Fibroblast of lung (primary cell): ENCODE results near the gene CTDNEP1. TPM values are rescaled to one million over a fixed set of nuclear protein-coding genes. Genes with fewer than 3 reads are reported as not detected.

Source experiments
- DNase-seq, 2 donors: peaks; one replicate each; pipeline versions ENCODE4 v3.0.0 to v3.0.0-alpha.2; 2010; ENCODE audit warnings: low read depth in 2 of 2
- H2AFZ ChIP-seq: 2 replicates; pipeline ENCODE4 v1.5.1; 2012; ENCODE audit warnings: low read length, control low read depth, inconsistent platforms
- H3K27ac ChIP-seq: 2 replicates; pipeline ENCODE4 v1.5.1; 2011; ENCODE audit warnings: low read length, control low read depth; ENCODE audit not compliant: insufficient read depth
- H3K27me3 ChIP-seq: 2 replicates; pipeline ENCODE4 v1.5.1; 2011; ENCODE audit warnings: mild to moderate bottlenecking, low read length; ENCODE audit not compliant: control insufficient read depth, insufficient read depth
- H3K36me3 ChIP-seq: 2 replicates; pipeline ENCODE4 v1.5.1; 2011; ENCODE audit warnings: low read length; ENCODE audit not compliant: control insufficient read depth, insufficient read depth
- H3K4me1 ChIP-seq: 2 replicates; pipeline ENCODE4 v1.5.1; 2011; ENCODE audit warnings: low read length; ENCODE audit not compliant: control insufficient read depth, insufficient read depth; ENCODE audit errors: extremely low read depth
- H3K4me2 ChIP-seq: 2 replicates; pipeline ENCODE4 v1.5.1; 2011; ENCODE audit warnings: low read length, control low read depth; ENCODE audit not compliant: insufficient read depth; ENCODE audit errors: extremely low read depth
- H3K4me3 ChIP-seq, 4 experiments: fragments of 200-600 bp in 1 of 4; sonication (generic) in 1 of 4; replicated peaks in 1 of 4; 2 replicates each; pipeline ENCODE4 v1.5.1; 2011 to 2016; ENCODE audit warnings: low read length in 4 of 4, low read depth in 3 of 4, mild to moderate bottlenecking in 3 of 4, control low read depth in 2 of 4, inconsistent platforms in 1 of 4, mixed read lengths in 1 of 4; ENCODE audit not compliant: insufficient read depth in 1 of 4; ENCODE audit errors: control extremely low read depth in 1 of 4
- H3K79me2 ChIP-seq: 2 replicates; pipeline ENCODE4 v1.5.1; 2012; ENCODE audit warnings: mild to moderate bottlenecking, low read length, inconsistent platforms; ENCODE audit not compliant: control insufficient read depth, insufficient read depth
- H3K9ac ChIP-seq: 2 replicates; pipeline ENCODE4 v1.5.1; 2011; ENCODE audit warnings: mild to moderate bottlenecking, low read length, control low read depth; ENCODE audit not compliant: insufficient read depth
- H3K9me3 ChIP-seq: 2 replicates; pipeline ENCODE4 v1.5.1; 2012; ENCODE audit warnings: low read depth, low read length; ENCODE audit not compliant: control insufficient read depth, insufficient read depth
- H4K20me1 ChIP-seq: 2 replicates; pipeline ENCODE4 v1.5.1; 2011; ENCODE audit warnings: low read length; ENCODE audit not compliant: control insufficient read depth, insufficient read depth; ENCODE audit errors: extremely low read depth
- CTCF ChIP-seq, 2 donors: IDR thresholded peaks in 1 of 2; conservative IDR thresholded peaks in 1 of 2; 1 replicate in 1 of 2; 2 replicates in 1 of 2; pipeline ENCODE4 v1.5.1; 2011 to 2012; ENCODE audit warnings: low read length in 2 of 2, control low read depth in 1 of 2, inconsistent platforms in 1 of 2, low read depth in 1 of 2, mild to moderate bottlenecking in 1 of 2
- EZH2 ChIP-seq: IDR thresholded peaks from 2 replicates; pipeline ENCODE4 v1.5.1; 2012; ENCODE audit warnings: low read length, control low read depth, mild to moderate bottlenecking; ENCODE audit errors: missing control alignments
- polyA plus RNA-seq, 2 donors: library from polyadenylated mRNA; depleted of rRNA in 1 of 2; stranded (reverse) in 1 of 2; unstranded in 1 of 2; fragments of >200 nt; gene quantifications; 2 replicates each; pipeline ENCODE4 v1.2.1, GENCODE V29; 2011 to 2012; ENCODE audit warnings: missing spikeins in 1 of 2
- total RNA-seq: library from RNA; depleted of rRNA; stranded (reverse); fragments of >200 nt; gene quantifications from 2 replicates; pipeline ENCODE4 v1.2.1, GENCODE V29; 2014

CTDNEP1 gene
- total and polyA plus RNA-seq, 2 donors (not counting 1 experiment from before 2014, with no cell fraction given) = 40.5 to 134 TPM

GRCh38 chr17:7237761-7238419 lies 13.6 kb downstream of the CTDNEP1 start:
- peaks cover 74% of the 10 kb centered on the region for H3K79me2 ChIP-seq
- no peak overlapping the region for H2AFZ ChIP-seq
- peak overlapping the region; percentile 71 for H3K9ac ChIP-seq
- peak overlapping the region; percentile 63 for H3K27ac ChIP-seq
- peaks cover 23% of the 10 kb centered on the region for H3K4me1 ChIP-seq
- H4K20me1 ChIP-seq = no peaks in the 10 kb centered on the region
- H3K4me3 ChIP-seq = peak overlapping the region; percentile 33 to 92 (median 90)
- peak; percentile 50 to 69 for DNase-seq
- peak overlapping the region; percentile 71 for H3K4me2 ChIP-seq
- TF ChIP-seq EZH2 (no peak), CTCF (conservative IDR thresholded peaks at IDR 0.05 in 1 of 2, IDR thresholded peaks at IDR 0.05 in 1 of 2; ENCODE audit: low read depth in 1 of 2, low read length in 2 of 2) (no peak)
- H3K27me3 ChIP-seq = no peaks in the 10 kb centered on the region
- no peaks in the 10 kb centered on the region for H3K9me3 ChIP-seq
- H3K36me3 ChIP-seq = peaks cover 24% of the 10 kb centered on the region

- Histone ChIP-seq H3K4me3 (peak overlapping the region; percentile 33 to 90 (median 55)), H3K79me2 (peaks cover 78% of the 10 kb centered on the region), H3K9ac (no peak overlapping the region), H4K20me1 (no peaks in the 10 kb centered on the region), H3K27me3 (no peaks in the 10 kb centered on the region), H3K27ac (peak overlapping the region; percentile 30), H3K9me3 (no peaks in the 10 kb centered on the region), H3K4me2 (peak overlapping the region; percentile 71), H2AFZ (no peak overlapping the region), H3K36me3 (peaks cover 24% of the 10 kb centered on the region), H3K4me1 (peaks cover 23% of the 10 kb centered on the region)
- TF ChIP-seq CTCF (conservative IDR thresholded peaks at IDR 0.05 in 1 of 2, IDR thresholded peaks at IDR 0.05 in 1 of 2; ENCODE audit: low read depth in 1 of 2, low read length in 2 of 2) (no peak), EZH2 (no peak)
- DNase-seq = no peak
Measured at GRCh38 chr17:7237266-7237760, 14.2 kb downstream of the CTDNEP1 start.

GRCh38 chr17:7236808-7237207 lies 14.7 kb downstream of the CTDNEP1 start:
- TF ChIP-seq EZH2 = no peak
- no peak for TF ChIP-seq CTCF (conservative IDR thresholded peaks at IDR 0.05 in 1 of 2, IDR thresholded peaks at IDR 0.05 in 1 of 2; ENCODE audit: low read depth in 1 of 2, low read length in 2 of 2)
- H3K9ac ChIP-seq = no peak overlapping the region
- peak overlapping the region in 2 of 4 experiments; percentile 64 to 90 for H3K4me3 ChIP-seq
- H3K36me3 ChIP-seq = peaks cover 24% of the 10 kb centered on the region
- peaks cover 27% of the 10 kb centered on the region for H3K4me1 ChIP-seq
- H2AFZ ChIP-seq = no peak overlapping the region
- DNase-seq = no peak
- H3K4me2 ChIP-seq = peak overlapping the region; percentile 71
- H3K79me2 ChIP-seq = peaks cover 80% of the 10 kb centered on the region
- no peaks in the 10 kb centered on the region for H4K20me1 ChIP-seq
- H3K9me3 ChIP-seq = no peaks in the 10 kb centered on the region
- H3K27ac ChIP-seq = no peak overlapping the region
- H3K27me3 ChIP-seq = no peaks in the 10 kb centered on the region
